H1 (cell line): ENCODE data around the gene GP1BB. TPM values are rescaled to one million over a fixed set of nuclear protein-coding genes. Genes with fewer than 3 reads are reported as not detected.

Source experiments
- CTCF ChIA-PET: fragments of 300-600 bp; sonication (Branson Sonifier 250); formaldehyde crosslinking; loops from one replicate; lab custom pipeline; 2021; ENCODE audit not compliant: partially characterized antibody; lab: Charles Lee
- POLR2A ChIA-PET: fragments of 300-600 bp; sonication (Branson Sonifier 250); formaldehyde crosslinking; loops from one replicate; lab custom pipeline; 2021; ENCODE audit warnings: inconsistent platforms; ENCODE audit not compliant: partially characterized antibody; lab: Charles Lee
- DNase-seq, 2 experiments: peaks; one replicate each; pipeline versions ENCODE4 v3.0.0 to v3.0.0-alpha.2; 2010 to 2022; ENCODE audit warnings: low spot score in 2 of 2, low read depth in 1 of 2, mixed read lengths in 1 of 2
- FAIRE-seq: peaks from 2 replicates; lab custom pipeline; 2011; peaks lifted over from hg19 to GRCh38; lab: Jason Lieb, UNC
- H2AFZ ChIP-seq: 2 replicates; pipeline ENCODE4 v1.8.1; 2012; ENCODE audit warnings: low read length, inconsistent platforms
- H2AK5ac ChIP-seq: 2 replicates; pipeline ENCODE4 v1.6.1; 2013; ENCODE audit warnings: low read depth, low read length
- H2BK120ac ChIP-seq: replicated peaks from 2 replicates; pipeline ENCODE3; 2013; ENCODE audit warnings: low read depth, low read length, inconsistent platforms
- H2BK12ac ChIP-seq: 2 replicates; pipeline ENCODE4 v1.6.1; 2013; ENCODE audit warnings: low read depth, low read length
- H2BK15ac ChIP-seq: 2 replicates; pipeline ENCODE4 v1.6.1; 2013; ENCODE audit warnings: low read length
- H2BK20ac ChIP-seq: 2 replicates; pipeline ENCODE4 v1.6.1; 2013; ENCODE audit warnings: low read length
- H2BK5ac ChIP-seq: 2 replicates; pipeline ENCODE4 v1.6.1; 2013; ENCODE audit warnings: low read depth, low read length
- H3K14ac ChIP-seq: 2 replicates; pipeline ENCODE4 v1.6.1; 2013; ENCODE audit warnings: inconsistent platforms; ENCODE audit not compliant: insufficient read length
- H3K18ac ChIP-seq: 2 replicates; pipeline ENCODE4 v1.6.1; 2013; ENCODE audit warnings: low read length; ENCODE audit errors: extremely low read depth
- H3K23ac ChIP-seq: 2 replicates; pipeline ENCODE4 v1.6.1; 2013; ENCODE audit warnings: inconsistent platforms; ENCODE audit not compliant: insufficient read length
- H3K23me2 ChIP-seq: 2 replicates; pipeline ENCODE4 v1.6.1; 2013; ENCODE audit warnings: low read depth, low read length
- H3K27ac ChIP-seq: 2 replicates; pipeline ENCODE4 v1.6.1; 2011; ENCODE audit warnings: low read depth, low read length, inconsistent platforms
- H3K27me3 ChIP-seq, 4 experiments: replicated peaks in 1 of 4; 1 replicate in 1 of 4; 2 replicates in 3 of 4; pipeline versions ENCODE4 v1.6.1 to v1.8.1; 2011 to 2013; ENCODE audit warnings: low read length in 3 of 4, mild to moderate bottlenecking in 3 of 4, inconsistent platforms in 2 of 4, mixed read lengths in 2 of 4, moderate library complexity in 1 of 4; ENCODE audit not compliant: control insufficient read depth in 3 of 4, insufficient read depth in 3 of 4; ENCODE audit errors: extremely low read depth in 1 of 4
- H3K36me3 ChIP-seq, 4 experiments: 2 replicates each; pipeline versions ENCODE4 v1.6.1 to v1.8.1; 2011 to 2013; ENCODE audit warnings: mild to moderate bottlenecking in 4 of 4, low read length in 3 of 4, moderate library complexity in 2 of 4, control low read depth in 1 of 4, inconsistent platforms in 1 of 4; ENCODE audit not compliant: insufficient read depth in 4 of 4, control insufficient read depth in 2 of 4
- H3K4ac ChIP-seq: replicated peaks from 2 replicates; pipeline ENCODE3; 2013; ENCODE audit warnings: low read length, low read depth, mixed read lengths, inconsistent platforms; ENCODE audit not compliant: insufficient read length
- H3K4me1 ChIP-seq, 4 experiments: replicated peaks in 1 of 4; 1 replicate in 1 of 4; 2 replicates in 3 of 4; pipeline versions ENCODE4 v1.6.1 to v1.8.1; 2011 to 2013; ENCODE audit warnings: low read length in 3 of 4, inconsistent platforms in 2 of 4, mixed read lengths in 1 of 4; ENCODE audit not compliant: insufficient read depth in 4 of 4, control insufficient read depth in 3 of 4
- H3K4me2 ChIP-seq, 2 experiments: 2 replicates each; pipeline versions ENCODE4 v1.6.1 to v1.8.1; 2011 to 2013; ENCODE audit warnings: low read depth in 2 of 2, low read length in 2 of 2, control low read depth in 1 of 2, inconsistent platforms in 1 of 2, mild to moderate bottlenecking in 1 of 2; ENCODE audit not compliant: insufficient read depth in 1 of 2
- H3K4me3 ChIP-seq, 4 experiments: fragments of 200-600, 300-600 bp in 1 of 4; sonication (generic), shearing (Covaris generic), sonication (Bioruptor Twin) in 1 of 4; 2 replicates each; pipeline versions ENCODE4 v1.5.1 to v1.8.1; 2011 to 2016; ENCODE audit warnings: low read length in 4 of 4, low read depth in 3 of 4, control low read depth in 2 of 4, inconsistent platforms in 2 of 4, mild to moderate bottlenecking in 2 of 4, mixed read lengths in 1 of 4, moderate library complexity in 1 of 4; ENCODE audit not compliant: insufficient read depth in 2 of 4; ENCODE audit errors: extremely low read depth in 1 of 4
- H3K56ac ChIP-seq: replicated peaks from 2 replicates; pipeline ENCODE3; 2013; ENCODE audit warnings: low read depth, mild to moderate bottlenecking, mixed read lengths, low read length, inconsistent platforms; ENCODE audit not compliant: insufficient read length
- H3K79me1 ChIP-seq: 2 replicates; pipeline ENCODE4 v1.6.1; 2013; ENCODE audit warnings: low read depth, low read length, control low read depth
- H3K79me2 ChIP-seq, 2 experiments: 2 replicates each; pipeline versions ENCODE4 v1.6.1 to v1.8.1; 2012 to 2013; ENCODE audit warnings: low read length in 2 of 2, mild to moderate bottlenecking in 2 of 2, inconsistent platforms in 1 of 2; ENCODE audit not compliant: insufficient read depth in 2 of 2, control insufficient read depth in 1 of 2
- H3K9ac ChIP-seq, 4 experiments: replicated peaks in 1 of 4; 1 replicate in 1 of 4; 2 replicates in 3 of 4; pipeline versions ENCODE4 v1.6.1 to v1.8.1; 2011 to 2013; ENCODE audit warnings: low read depth in 3 of 4, low read length in 3 of 4, control low read depth in 2 of 4, mild to moderate bottlenecking in 2 of 4, moderate library complexity in 2 of 4, inconsistent platforms in 1 of 4; ENCODE audit errors: extremely low read depth in 1 of 4
- H3K9me3 ChIP-seq, 2 experiments: 2 replicates each; pipeline versions ENCODE4 v1.6.1 to v1.8.1; 2012 to 2013; ENCODE audit warnings: mild to moderate bottlenecking in 2 of 2, moderate library complexity in 2 of 2, control low read depth in 1 of 2, inconsistent platforms in 1 of 2, low read depth in 1 of 2, low read length in 1 of 2, mixed read lengths in 1 of 2; ENCODE audit not compliant: insufficient read depth in 2 of 2
- H4K20me1 ChIP-seq, 2 experiments: replicated peaks in 1 of 2; 2 replicates each; pipeline versions ENCODE3 to v1.8.1; 2011 to 2013; ENCODE audit warnings: inconsistent platforms in 2 of 2, low read length in 2 of 2, mild to moderate bottlenecking in 1 of 2; ENCODE audit not compliant: insufficient read depth in 2 of 2, control insufficient read depth in 1 of 2
- H4K5ac ChIP-seq: 2 replicates; pipeline ENCODE4 v1.6.1; 2013; ENCODE audit warnings: low read length, low read depth, mixed read lengths, inconsistent platforms; ENCODE audit not compliant: insufficient read length
- H4K8ac ChIP-seq: 2 replicates; pipeline ENCODE4 v1.8.0; 2013; ENCODE audit warnings: mild to moderate bottlenecking, moderate library complexity, low read length, inconsistent platforms; ENCODE audit not compliant: insufficient read depth; ENCODE audit errors: extremely low read depth
- H4K91ac ChIP-seq: replicated peaks from 2 replicates; pipeline ENCODE3; 2013; ENCODE audit warnings: low read length, mixed read lengths, inconsistent platforms; ENCODE audit not compliant: insufficient read length
- MAX ChIP-seq: IDR thresholded peaks from 2 replicates; pipeline ENCODE4 v1.6.1; 2012; ENCODE audit warnings: inconsistent platforms
- POLR2AphosphoS5 ChIP-seq: IDR thresholded peaks from 2 replicates; pipeline ENCODE4 v1.6.1; 2011; ENCODE audit warnings: low read depth, low read length
- RNF2 ChIP-seq: fragments of 200-900, 300-1000 bp; sonication (generic); IDR thresholded peaks from 2 replicates; pipeline ENCODE4 v1.7.1; 2016; ENCODE audit warnings: borderline replicate concordance, low read depth, mild to moderate bottlenecking, antibody characterized with exemption, low read length; ENCODE audit not compliant: poor library complexity, severe bottlenecking; ENCODE audit errors: missing control alignments
- SP2 ChIP-seq: IDR thresholded peaks from 2 replicates; pipeline ENCODE4 v1.6.1; 2012; ENCODE audit warnings: mild to moderate bottlenecking, low read length, inconsistent platforms
- TEAD4 ChIP-seq: IDR thresholded peaks from 2 replicates; pipeline ENCODE4 v1.6.1; 2012; ENCODE audit warnings: low read depth, low read length, inconsistent platforms, mixed read lengths
- YY1 ChIP-seq: IDR thresholded peaks from 2 replicates; pipeline ENCODE4 v1.6.1; 2011; ENCODE audit warnings: low read depth, mild to moderate bottlenecking, low read length
- WGBS, 2 experiments: shearing (Covaris generic) in 1 of 2; methylation state at CpG; one replicate each; pipeline versions ENCODE4 v1.1.6 to v1.1.7; 2013 to 2015; ENCODE audit warnings: low lambda C conversion rate in 2 of 2, mixed read lengths in 2 of 2, inconsistent platforms in 1 of 2, low coverage in 1 of 2, missing lambda C conversion rate in 1 of 2; ENCODE audit not compliant: insufficient replicate concordance in 2 of 2, insufficient coverage in 1 of 2, insufficient read length in 1 of 2; ENCODE audit errors: extremely low coverage in 1 of 2, missing lambda C conversion rate in 1 of 2; 5-methylcytosine and 5-hydroxymethylcytosine counted together
- polyA plus RNA-seq, 7 experiments: library from polyadenylated mRNA; depleted of rRNA in 3 of 7; stranded (reverse) in 5 of 7; unstranded in 2 of 7; fragments of >200 nt in 5 of 7; fragments of 200-250 nt in 2 of 7; gene quantifications; 1 replicate in 5 of 7; 2 replicates in 1 of 7; 4 replicates in 1 of 7; pipeline versions ENCODE4 v1.2.1 to v1.2.3, GENCODE V29; 2011 to 2013; ENCODE audit warnings: missing spikeins in 2 of 7, mixed read lengths in 2 of 7
- total RNA-seq: library from RNA; stranded (reverse); fragmentation: NEBNext Ultra II Directional; extraction: Animal tissue kit (Norgen Biotek cat#: 25700); gene quantifications from 2 replicates; pipeline ENCODE4 v1.2.1, GENCODE V29; 2021

The GP1BB gene
- total and polyA plus RNA-seq, 2 of the 8 experiments (the other 6 are each of a cell fraction or from before 2014, with no cell fraction given): 0.36 TPM; not detected in 1

GRCh38 chr22:19709063-19709769 lies 14.1 kb upstream of the GP1BB start:
- Histone ChIP-seq H3K18ac (peak overlapping the region; percentile 38; the same call in 1 of the 2 replicates), H4K5ac (no peak overlapping the region), H2BK15ac (peak overlapping the region; percentile 55; the same call in 1 of the 2 replicates), H2AK5ac (peak overlapping the region; percentile 15; the same call in 1 of the 2 replicates), H4K8ac (no peak overlapping the region), H3K9ac (no peak overlapping the region), H3K23ac (no peak overlapping the region), H3K4me3 (no peak overlapping the region), H2BK20ac (no peak overlapping the region)
- no peak for FAIRE-seq
- 91% methylated on average over 19 of the region's 19 CpGs; no CpG with 5 or more reads in 1 of the 2 experiments for WGBS, 2 experiments
- TF ChIP-seq MAX (no peak), RNF2 (no peak), SP2 (no peak), POLR2AphosphoS5 (no peak), TEAD4 (no peak), YY1 (no peak)
- TF ChIP-seq, all 59 proteins: peak for 0
- H2AFZ ChIP-seq: no peak overlapping the region
- peak overlapping the region; percentile 59 for H4K91ac ChIP-seq
- H2BK12ac ChIP-seq: peak overlapping the region; percentile 89; the same call in 1 of the 2 replicates
- H3K9me3 ChIP-seq: no peaks in the 10 kb centered on the region
- ChIA-PET POLR2A (interaction anchor here (1.1 kb wide), 1 partner anchor 21 kb away, joined by 3 read pairs; no protein-coding TSS in a partner anchor), CTCF (interaction anchor here (0.5 to 5.3 kb wide), 15 partner anchors 8 to 254 kb away, joined by 3 to 50 read pairs (median 4); partner anchors contain the start of gene GP1BB)
- H3K27ac ChIP-seq: no peak overlapping the region
- no peak overlapping the region for H3K4me2 ChIP-seq
- no peak overlapping the region for H3K56ac ChIP-seq
- H4K20me1 ChIP-seq: no peaks in the 10 kb centered on the region
- H2BK120ac ChIP-seq: no peak overlapping the region
- H3K4ac ChIP-seq: no peak overlapping the region
- DNase-seq: no peak
- no peak overlapping the region; the same call in 1 of the 2 replicates for H2BK5ac ChIP-seq
- H3K4me1 ChIP-seq: peaks cover 0 to 21% (median 15%) of the 10 kb centered on the region in 4 experiments; a peak in 6 of 7 replicates
- H3K23me2 ChIP-seq: no peaks in the 10 kb centered on the region; the same call in 1 of the 2 replicates
- no peaks in the 10 kb centered on the region for H3K79me2 ChIP-seq
- H3K27me3 ChIP-seq: peaks cover 0 to 22% (median 18%) of the 10 kb centered on the region in 4 experiments; a peak in 6 of 7 replicates
- H3K36me3 ChIP-seq: no peaks in the 10 kb centered on the region
- H3K14ac ChIP-seq: no peak overlapping the region
- no peaks in the 10 kb centered on the region; the same call in 1 of the 2 replicates for H3K79me1 ChIP-seq
